ENCODE measurements around the gene DGKH.

Gene DGKH

DNA sequence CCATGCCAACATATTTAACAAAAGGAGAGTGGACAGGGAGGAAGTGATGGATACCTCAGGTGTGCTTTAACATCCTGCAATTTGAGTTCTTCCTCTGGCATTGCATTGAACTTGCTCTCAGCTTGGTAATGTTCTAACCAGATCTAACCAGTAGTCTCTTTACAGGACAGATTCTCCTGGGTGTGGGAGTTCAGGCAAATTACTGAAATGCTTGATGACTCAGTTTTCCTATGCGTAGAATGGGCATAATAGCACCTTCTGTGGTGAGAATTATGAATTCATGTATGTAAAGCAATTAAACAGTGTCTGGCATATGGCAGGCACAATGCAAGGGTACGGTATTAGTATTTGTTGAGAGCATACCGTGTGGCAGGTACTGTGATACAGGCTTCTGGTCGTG is 227.1 kb downstream of the DGKH start:
- DNase-seq (ENCODE audit: low read depth in 2 of 2) = no peak

- no peak for DNase-seq (ENCODE audit: low read depth in 2 of 2)
Observed at GRCh38 chr13:42276683-42277082, 228.2 kb downstream of the DGKH start.

- no peak for DNase-seq (ENCODE audit: low read depth in 2 of 2)
Observed at GRCh38 chr13:42277618-42278276, 229.3 kb downstream of the DGKH start.

GRCh38 chr13:42279080-42279479 is 230.6 kb downstream of the DGKH start:
- DNase-seq (ENCODE audit: low read depth in 2 of 2) = no peak

DNA sequence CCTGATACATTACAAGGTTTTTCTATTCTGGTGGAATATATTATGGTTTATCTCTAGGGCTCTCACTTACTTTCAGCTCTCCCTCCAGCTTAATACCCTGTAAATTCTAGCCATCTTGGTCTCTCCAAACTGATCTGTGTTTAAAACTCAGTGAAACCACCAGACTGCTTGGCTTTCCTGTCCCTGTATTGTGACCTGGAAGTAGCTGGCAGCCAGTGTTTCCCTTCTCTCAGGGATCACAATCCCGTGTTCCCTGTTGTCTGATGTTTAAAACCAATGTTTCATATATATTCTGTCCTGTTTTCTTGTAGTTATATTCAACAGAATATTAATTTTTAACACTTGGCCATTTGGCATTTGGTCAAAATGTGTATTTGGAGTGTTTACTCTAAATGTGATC is 231.5 kb downstream of the DGKH start:
- DNase-seq (ENCODE audit: low read depth in 2 of 2) = no peak

DNA sequence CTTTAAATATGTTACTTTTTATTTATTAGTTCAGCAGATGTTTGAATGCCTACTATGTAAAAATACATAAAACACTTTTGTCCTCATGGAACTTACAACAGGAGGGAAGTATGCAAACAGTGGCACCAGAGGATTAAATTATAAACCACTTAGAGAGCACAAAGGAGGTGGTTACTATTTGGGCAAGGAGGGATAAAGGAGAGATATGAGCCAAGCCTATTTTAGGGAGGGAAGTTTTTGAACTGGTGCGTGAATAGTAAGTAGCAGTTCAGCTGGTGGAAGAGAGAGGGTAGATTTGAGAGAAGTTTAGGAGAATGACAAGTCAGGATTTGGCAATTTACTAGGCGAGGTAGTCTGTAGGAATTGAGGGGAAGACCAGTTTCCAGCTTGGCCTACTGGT is 232.1 kb downstream of the DGKH start:
- no peak for DNase-seq (ENCODE audit: low read depth in 2 of 2)

- no peak for DNase-seq (ENCODE audit: low read depth in 2 of 2)
Observed at GRCh38 chr13:42283574-42283973, 235.1 kb downstream of the DGKH start.

DNA sequence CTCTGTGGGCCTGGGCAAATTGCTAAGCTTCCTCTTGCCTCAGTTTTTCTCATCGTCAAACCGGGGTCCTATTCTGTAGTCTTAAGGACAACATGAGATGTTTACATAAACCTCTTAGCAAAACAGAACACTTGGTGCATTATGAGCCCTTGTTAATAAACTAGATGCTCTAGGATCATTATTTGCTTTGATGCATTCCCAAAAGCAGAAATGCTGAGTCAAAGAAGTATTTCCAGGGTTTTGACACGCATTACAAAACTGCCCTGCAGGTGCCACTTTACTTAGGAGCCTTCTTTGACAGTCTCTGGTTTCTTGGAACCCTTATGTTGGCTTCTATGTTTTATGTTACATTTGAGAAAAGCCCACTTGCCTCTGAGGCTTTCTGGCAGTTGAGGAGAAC is 235.6 kb downstream of the DGKH start:
- no peak for DNase-seq (ENCODE audit: low read depth in 2 of 2)

Measured in stimulated activated CD8-positive, alpha-beta memory T cell treated with anti-CD3 and anti-CD28 coated beads, Interleukin-15, amount 100 ng/mL, for 4 hours (primary cell).